HEK293T (cell line): Measurements from ENCODE around the gene BICD1.

Experiments
- FOXA1 ChIP-seq: fragments of 450-650 bp; IDR thresholded peaks from 2 replicates; pipeline ENCODE4 v1.6.1; 2016; ENCODE audit warnings: mild to moderate bottlenecking
- FOXM1 ChIP-seq: fragments of 450-650 bp; IDR thresholded peaks from 2 replicates; pipeline ENCODE4 v1.6.1; 2017; ENCODE audit warnings: mild to moderate bottlenecking, borderline replicate concordance
- HDGF ChIP-seq: fragments of 450-650 bp; IDR thresholded peaks from 2 replicates; pipeline ENCODE4 v1.6.1; 2017; ENCODE audit warnings: antibody characterized with exemption, borderline replicate concordance
- LEF1 ChIP-seq: fragments of 450-650 bp; IDR thresholded peaks from 2 replicates; pipeline ENCODE4 v1.6.1; 2017; ENCODE audit warnings: mild to moderate bottlenecking, borderline replicate concordance
- NFRKB ChIP-seq: fragments of 450-650 bp; IDR thresholded peaks from 2 replicates; pipeline ENCODE4 v1.6.1; 2016; ENCODE audit warnings: mild to moderate bottlenecking, moderate library complexity

DNA sequence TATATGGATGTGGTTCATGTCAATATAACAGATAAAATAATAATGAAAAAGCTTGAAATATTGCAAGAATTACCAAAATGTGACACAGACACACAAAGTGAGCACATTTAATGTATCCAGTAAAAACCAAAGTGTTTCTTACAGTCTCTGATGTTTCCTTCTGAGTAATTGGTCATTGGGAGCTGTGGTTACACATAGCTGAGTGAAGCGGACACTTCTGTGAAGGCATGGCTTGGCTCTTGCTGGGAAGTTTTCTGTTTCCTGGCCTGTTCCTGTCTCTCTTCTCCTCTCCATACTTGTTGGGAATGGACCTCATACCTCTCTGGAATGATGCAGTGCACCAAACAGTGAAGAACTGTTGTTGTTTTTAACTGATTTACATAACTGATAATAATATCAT is 117.3 kb downstream of the BICD1 start:
- no peak for TF ChIP-seq FOXM1
- TF ChIP-seq NFRKB: no peak
- TF ChIP-seq LEF1: no peak
- no peak for TF ChIP-seq FOXA1
- no peak for TF ChIP-seq HDGF
